Liver (tissue), 3 donors: ENCODE results near the gene DIP2B.

Source experiments
- ATF3 ChIP-seq: IDR thresholded peaks from 2 replicates; pipeline ENCODE4 v1.6.1; 2016; ENCODE audit warnings: antibody characterized with exemption
- EGR1 ChIP-seq, 2 donors: IDR thresholded peaks; 2 replicates each; pipeline ENCODE4 v1.6.1; 2016 to 2018; ENCODE audit warnings: antibody characterized with exemption in 2 of 2, low read depth in 2 of 2
- JUND ChIP-seq, 2 donors: IDR thresholded peaks; 2 replicates each; pipeline ENCODE4 v1.6.1; 2016; ENCODE audit warnings: antibody characterized with exemption in 2 of 2
- NR2F2 ChIP-seq: IDR thresholded peaks from 2 replicates; pipeline ENCODE4 v1.6.1; 2016; ENCODE audit warnings: antibody characterized with exemption
- RAD21 ChIP-seq, 2 donors: IDR thresholded peaks; 2 replicates each; pipeline ENCODE4 v1.6.1; 2016; ENCODE audit warnings: antibody characterized with exemption in 2 of 2, mild to moderate bottlenecking in 2 of 2
- RXRA ChIP-seq, 2 donors: IDR thresholded peaks; 2 replicates each; pipeline ENCODE4 v1.6.1; 2017 to 2018; ENCODE audit warnings: antibody characterized with exemption in 2 of 2, mild to moderate bottlenecking in 1 of 2
- SP1 ChIP-seq: IDR thresholded peaks from 2 replicates; pipeline ENCODE4 v1.6.1; 2018; ENCODE audit warnings: antibody characterized with exemption, mild to moderate bottlenecking
- TAF1 ChIP-seq: conservative IDR thresholded peaks from 2 replicates; pipeline ENCODE4 v1.6.1; 2016; ENCODE audit warnings: antibody characterized with exemption, mild to moderate bottlenecking
- TF ChIP-seq, protein P1 (sequence below): fragments of 150-350 bp; IDR thresholded peaks from 2 replicates; pipeline ENCODE4 v1.5.1; 2017; ENCODE audit warnings: improper control_type of control experiment, low read depth, low read length; ENCODE audit not compliant: missing input control
- TF ChIP-seq, protein P2 (sequence below): IDR thresholded peaks from 2 replicates; pipeline ENCODE4 v1.6.1; 2016; ENCODE audit warnings: antibody characterized with exemption, mild to moderate bottlenecking
- TF ChIP-seq, protein P3 (sequence below): IDR thresholded peaks from 2 replicates; pipeline ENCODE4 v1.6.1; 2016; ENCODE audit warnings: antibody characterized with exemption
- TF ChIP-seq, protein P4 (sequence below): IDR thresholded peaks from 2 replicates; pipeline ENCODE4 v1.6.1; 2016; ENCODE audit warnings: antibody characterized with exemption
- donor health status: healthy.
- donor health status: healthy.

- TF ChIP-seq, protein P1, sequence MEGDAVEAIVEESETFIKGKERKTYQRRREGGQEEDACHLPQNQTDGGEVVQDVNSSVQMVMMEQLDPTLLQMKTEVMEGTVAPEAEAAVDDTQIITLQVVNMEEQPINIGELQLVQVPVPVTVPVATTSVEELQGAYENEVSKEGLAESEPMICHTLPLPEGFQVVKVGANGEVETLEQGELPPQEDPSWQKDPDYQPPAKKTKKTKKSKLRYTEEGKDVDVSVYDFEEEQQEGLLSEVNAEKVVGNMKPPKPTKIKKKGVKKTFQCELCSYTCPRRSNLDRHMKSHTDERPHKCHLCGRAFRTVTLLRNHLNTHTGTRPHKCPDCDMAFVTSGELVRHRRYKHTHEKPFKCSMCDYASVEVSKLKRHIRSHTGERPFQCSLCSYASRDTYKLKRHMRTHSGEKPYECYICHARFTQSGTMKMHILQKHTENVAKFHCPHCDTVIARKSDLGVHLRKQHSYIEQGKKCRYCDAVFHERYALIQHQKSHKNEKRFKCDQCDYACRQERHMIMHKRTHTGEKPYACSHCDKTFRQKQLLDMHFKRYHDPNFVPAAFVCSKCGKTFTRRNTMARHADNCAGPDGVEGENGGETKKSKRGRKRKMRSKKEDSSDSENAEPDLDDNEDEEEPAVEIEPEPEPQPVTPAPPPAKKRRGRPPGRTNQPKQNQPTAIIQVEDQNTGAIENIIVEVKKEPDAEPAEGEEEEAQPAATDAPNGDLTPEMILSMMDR = peak; percentile 33
- TF ChIP-seq SP1 = no peak
- no peak for TF ChIP-seq TAF1
- TF ChIP-seq ATF3 = no peak
- TF ChIP-seq, protein P2, sequence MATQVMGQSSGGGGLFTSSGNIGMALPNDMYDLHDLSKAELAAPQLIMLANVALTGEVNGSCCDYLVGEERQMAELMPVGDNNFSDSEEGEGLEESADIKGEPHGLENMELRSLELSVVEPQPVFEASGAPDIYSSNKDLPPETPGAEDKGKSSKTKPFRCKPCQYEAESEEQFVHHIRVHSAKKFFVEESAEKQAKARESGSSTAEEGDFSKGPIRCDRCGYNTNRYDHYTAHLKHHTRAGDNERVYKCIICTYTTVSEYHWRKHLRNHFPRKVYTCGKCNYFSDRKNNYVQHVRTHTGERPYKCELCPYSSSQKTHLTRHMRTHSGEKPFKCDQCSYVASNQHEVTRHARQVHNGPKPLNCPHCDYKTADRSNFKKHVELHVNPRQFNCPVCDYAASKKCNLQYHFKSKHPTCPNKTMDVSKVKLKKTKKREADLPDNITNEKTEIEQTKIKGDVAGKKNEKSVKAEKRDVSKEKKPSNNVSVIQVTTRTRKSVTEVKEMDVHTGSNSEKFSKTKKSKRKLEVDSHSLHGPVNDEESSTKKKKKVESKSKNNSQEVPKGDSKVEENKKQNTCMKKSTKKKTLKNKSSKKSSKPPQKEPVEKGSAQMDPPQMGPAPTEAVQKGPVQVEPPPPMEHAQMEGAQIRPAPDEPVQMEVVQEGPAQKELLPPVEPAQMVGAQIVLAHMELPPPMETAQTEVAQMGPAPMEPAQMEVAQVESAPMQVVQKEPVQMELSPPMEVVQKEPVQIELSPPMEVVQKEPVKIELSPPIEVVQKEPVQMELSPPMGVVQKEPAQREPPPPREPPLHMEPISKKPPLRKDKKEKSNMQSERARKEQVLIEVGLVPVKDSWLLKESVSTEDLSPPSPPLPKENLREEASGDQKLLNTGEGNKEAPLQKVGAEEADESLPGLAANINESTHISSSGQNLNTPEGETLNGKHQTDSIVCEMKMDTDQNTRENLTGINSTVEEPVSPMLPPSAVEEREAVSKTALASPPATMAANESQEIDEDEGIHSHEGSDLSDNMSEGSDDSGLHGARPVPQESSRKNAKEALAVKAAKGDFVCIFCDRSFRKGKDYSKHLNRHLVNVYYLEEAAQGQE = no peak
- TF ChIP-seq NR2F2 = no peak
- TF ChIP-seq, protein P3, sequence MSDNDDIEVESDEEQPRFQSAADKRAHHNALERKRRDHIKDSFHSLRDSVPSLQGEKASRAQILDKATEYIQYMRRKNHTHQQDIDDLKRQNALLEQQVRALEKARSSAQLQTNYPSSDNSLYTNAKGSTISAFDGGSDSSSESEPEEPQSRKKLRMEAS = no peak
- peak; percentile 64 to 72 for TF ChIP-seq RAD21 (IDR thresholded peaks at IDR 0.05)
- TF ChIP-seq, protein P4, sequence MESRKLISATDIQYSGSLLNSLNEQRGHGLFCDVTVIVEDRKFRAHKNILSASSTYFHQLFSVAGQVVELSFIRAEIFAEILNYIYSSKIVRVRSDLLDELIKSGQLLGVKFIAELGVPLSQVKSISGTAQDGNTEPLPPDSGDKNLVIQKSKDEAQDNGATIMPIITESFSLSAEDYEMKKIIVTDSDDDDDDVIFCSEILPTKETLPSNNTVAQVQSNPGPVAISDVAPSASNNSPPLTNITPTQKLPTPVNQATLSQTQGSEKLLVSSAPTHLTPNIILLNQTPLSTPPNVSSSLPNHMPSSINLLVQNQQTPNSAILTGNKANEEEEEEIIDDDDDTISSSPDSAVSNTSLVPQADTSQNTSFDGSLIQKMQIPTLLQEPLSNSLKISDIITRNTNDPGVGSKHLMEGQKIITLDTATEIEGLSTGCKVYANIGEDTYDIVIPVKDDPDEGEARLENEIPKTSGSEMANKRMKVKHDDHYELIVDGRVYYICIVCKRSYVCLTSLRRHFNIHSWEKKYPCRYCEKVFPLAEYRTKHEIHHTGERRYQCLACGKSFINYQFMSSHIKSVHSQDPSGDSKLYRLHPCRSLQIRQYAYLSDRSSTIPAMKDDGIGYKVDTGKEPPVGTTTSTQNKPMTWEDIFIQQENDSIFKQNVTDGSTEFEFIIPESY = no peak
- TF ChIP-seq EGR1 (IDR thresholded peaks at IDR 0.05; ENCODE audit: low read depth in 2 of 2) = no peak
- no peak for TF ChIP-seq RXRA (IDR thresholded peaks at IDR 0.05)
- TF ChIP-seq JUND (IDR thresholded peaks at IDR 0.05) = no peak
Measured at GRCh38 chr12:50734409-50735263, 229.9 kb downstream of the DIP2B start.
